MCF 10A (cell line): ENCODE results near the gene PTPRH. TPM values are rescaled to one million over a fixed set of nuclear protein-coding genes. Genes with fewer than 3 reads are reported as not detected.

Experiments used
- Bru-seq: library from RNA; stranded (reverse); fragments of 400-500 nt; gene quantifications from one replicate; lab custom pipeline; 2021; lab: Mats Ljungman, UMichigan
- BruChase-seq, 2 experiments: library from RNA; stranded (reverse); fragments of 400-500 nt; gene quantifications; one replicate each; lab custom pipeline; 2021; lab: Mats Ljungman, UMichigan
- BruUV-seq: library from RNA; stranded (reverse); fragments of 400-500 nt; replicated peaks from 2 replicates; lab custom pipeline; 2021; lab: Mats Ljungman, UMichigan
- CTCF ChIA-PET: fragments of 300-600 bp; sonication (Branson Sonifier 250); formaldehyde crosslinking; extraction: SDS; loops from one replicate; lab custom pipeline; 2021; ENCODE audit warnings: antibody characterized with exemption, inconsistent platforms; lab: Yijun Ruan, JAX
- POLR2A ChIA-PET: fragments of 300-600, 350-650 bp; sonication (Branson Sonifier 250); formaldehyde crosslinking; extraction: SDS; loops from one replicate; lab custom pipeline; 2020; ENCODE audit warnings: antibody characterized with exemption, inconsistent platforms; lab: Yijun Ruan, JAX
- DNase-seq: peaks from one replicate; pipeline ENCODE4 v3.0.0-alpha.2; 2018; ENCODE audit not compliant: unreplicated experiment
- H3K27ac Mint-ChIP-seq: one replicate; pipeline ENCODE4 v1.8.0; 2022; ENCODE audit warnings: mild to moderate bottlenecking, low read depth, mixed read lengths; ENCODE audit not compliant: unreplicated experiment
- H3K27me3 Mint-ChIP-seq: one replicate; pipeline ENCODE4 v1.8.0; 2022; ENCODE audit warnings: mixed read lengths; ENCODE audit not compliant: insufficient read depth, unreplicated experiment
- H3K36me3 Mint-ChIP-seq: one replicate; pipeline ENCODE4 v1.8.0; 2022; ENCODE audit warnings: mild to moderate bottlenecking, moderate library complexity, mixed read lengths; ENCODE audit not compliant: insufficient read depth, unreplicated experiment
- H3K4me1 Mint-ChIP-seq: one replicate; pipeline ENCODE4 v1.8.0; 2022; ENCODE audit warnings: mixed read lengths; ENCODE audit not compliant: insufficient read depth, unreplicated experiment
- H3K4me3 Mint-ChIP-seq: one replicate; pipeline ENCODE4 v1.8.0; 2022; ENCODE audit warnings: mild to moderate bottlenecking, moderate library complexity, mixed read lengths; ENCODE audit not compliant: unreplicated experiment
- H3K9me3 Mint-ChIP-seq: one replicate; pipeline ENCODE4 v1.8.0; 2022; ENCODE audit warnings: mixed read lengths; ENCODE audit not compliant: unreplicated experiment
- CTCF ChIP-seq: fragments of 200-600 bp; IDR thresholded peaks from one replicate; pipeline ENCODE4 v1.8.0; 2022; ENCODE audit warnings: antibody characterized with exemption, mild to moderate bottlenecking; ENCODE audit not compliant: unreplicated experiment
- intact Hi-C: fragments of 100-400 bp; cut with micrococcal nuclease; formaldehyde crosslinking; loops from 2 replicates; pipeline ENCODE4 v1.14.1; 2022
- long read RNA-seq: library from polyadenylated mRNA; stranded (forward); transcript quantifications from one replicate; pipeline ENCODE4 v2.0.0, GENCODE V29; 2022
- total RNA-seq: library from RNA; stranded (reverse); gene quantifications from 2 replicates; pipeline ENCODE4 v1.2.3, GENCODE V29; 2022

Gene PTPRH
- total RNA-seq (0.56 and 2.3 TPM in 2 replicates), Bru-seq, nascent RNA (percentile 25 among the genes with signal in this experiment), BruChase-seq, experiment 1, labeled RNA remaining after a 6-hour chase (percentile 47 among the genes with signal in this experiment), BruChase-seq, experiment 2, labeled RNA remaining after a 2-hour chase (percentile 27 among the genes with signal in this experiment)
- long read RNA-seq: 0 reads

GRCh38 chr19:55208880-55209692, at the start of gene PTPRH:
PTPRH (minus strand) TSS chr19:55209501; CDS start chr19:55209433, 68 bp downstream.
- BruUV-seq: no TSS peak
- ChIA-PET CTCF (interaction anchor here (0.5 to 1.2 kb wide), 4 partner anchors 10 to 534 kb away, joined by 3 read pairs; no protein-coding TSS in a partner anchor), POLR2A (interaction anchor here (0.9 to 1.7 kb wide), 3 partner anchors 20 to 58 kb away, joined by 3 to 6 read pairs (median 3); partner anchors contain the start of gene PPP6R1)
- no peaks in the 10 kb centered on the region for H3K27me3 Mint-ChIP-seq
- H3K36me3 Mint-ChIP-seq: peaks cover 10% of the 10 kb centered on the region
- H3K9me3 Mint-ChIP-seq: no peaks in the 10 kb centered on the region
- no peak for DNase-seq
- peak within 1 kb of the TSS; percentile 37 for H3K27ac Mint-ChIP-seq
- peaks cover 21% of the 10 kb centered on the region for H3K4me1 Mint-ChIP-seq
- peak within 1 kb of the TSS; percentile 28 for H3K4me3 Mint-ChIP-seq
- no peak for TF ChIP-seq CTCF
- intact Hi-C loops: no loop called here

- no peaks in the 10 kb centered on the region for H3K27me3 Mint-ChIP-seq
- ChIA-PET POLR2A (interaction anchor here (0.7 to 3.3 kb wide), 20 partner anchors 13 to 149 kb away, joined by 3 to 52 read pairs (median 8); partner anchors contain the start of genes BRSK1, DNAAF3, HSPBP1 and KMT5C), CTCF (interaction anchor here (1.0 to 1.8 kb wide), 5 partner anchors 10 to 93 kb away, joined by 4 to 9 read pairs (median 4); partner anchors contain the start of gene DNAAF3)
- intact Hi-C loops: loop anchor here (5.0 kb wide), 1 partner anchor 91 kb away; the partner anchor contains the start of gene DNAAF3
- H3K36me3 Mint-ChIP-seq: peaks cover 38% of the 10 kb centered on the region
- DNase-seq: no peak
- TF ChIP-seq CTCF: no peak
- H3K4me3 Mint-ChIP-seq: peak overlapping the region; percentile 88
- H3K4me1 Mint-ChIP-seq: peaks cover 35% of the 10 kb centered on the region
- H3K27ac Mint-ChIP-seq: peak overlapping the region; percentile 92
- BruUV-seq: no TSS peak
- no peaks in the 10 kb centered on the region for H3K9me3 Mint-ChIP-seq
These were observed 49.2 kb upstream of the PTPRH start for GRCh38 chr19:55258476-55258827.

GRCh38 chr19:55257461-55258420, 48.4 kb upstream of the PTPRH start:
- CTCF ChIA-PET: interaction anchor here (0.7 to 1.6 kb wide), 7 partner anchors 10 to 117 kb away, joined by 3 to 9 read pairs (median 4); partner anchors contain the start of gene DNAAF3
- Mint-ChIP-seq H3K36me3 (peaks cover 34% of the 10 kb centered on the region), H3K4me3 (peak overlapping the region; percentile 88), H3K9me3 (no peaks in the 10 kb centered on the region), H3K27ac (peak overlapping the region; percentile 92), H3K4me1 (peaks cover 35% of the 10 kb centered on the region), H3K27me3 (no peaks in the 10 kb centered on the region)
- no peak for TF ChIP-seq CTCF
- POLR2A ChIA-PET: interaction anchor here (0.7 to 3.3 kb wide), 14 partner anchors 10 to 142 kb away, joined by 3 to 16 read pairs (median 3); partner anchors contain the start of genes HSPBP1 and KMT5C
- intact Hi-C loops: loop anchor here (5.0 kb wide), 1 partner anchor 90 kb away; the partner anchor contains the start of gene DNAAF3
- no TSS peak for BruUV-seq
- DNase-seq: peak; percentile 14
